Suppressor macrophage treated with lipopolysaccharide for 1 hour (primary cell): ENCODE data around the gene BUD31.
"Not testable (repeated sequence)": the region's sequence is repeated elsewhere in the genome, so short reads cannot be mapped to it uniquely, and the experiment has no call there.

Experiments
- DNase-seq, 3 donors: peaks; one replicate each; pipeline ENCODE4 v3.0.0-alpha.2; 2020 to 2022

The BUD31 gene

GRCh38 chr7:99399597-99399996, 9.2 kb upstream of the BUD31 start:
- DNase-seq = no peak

GRCh38 chr7:99402854-99403253, 5.9 kb upstream of the BUD31 start:
- no peak for DNase-seq

GRCh38 chr7:99403764-99404163, 5.0 kb upstream of the BUD31 start:
- no peak for DNase-seq

GRCh38 chr7:99404235-99404976, 4.4 kb upstream of the BUD31 start:
- DNase-seq = no peak

GRCh38 chr7:99404977-99405320, 3.8 kb upstream of the BUD31 start:
- DNase-seq = no peak

GRCh38 chr7:99406557-99406956, 2.2 kb upstream of the BUD31 start:
- no peak for DNase-seq

- peak; percentile 73 to 80 (median 74) for DNase-seq
Measured at GRCh38 chr7:99407872-99408378, 844 bp upstream of the BUD31 start.

- DNase-seq = peak in 1 of 3 donors; percentile 11
Measured at GRCh38 chr7:99409192-99409572, 413 bp downstream of the BUD31 start.

- DNase-seq = peak in 1 of 3 donors; percentile 6
Measured at GRCh38 chr7:99409806-99410205, 1.0 kb downstream of the BUD31 start.

GRCh38 chr7:99410635-99411034, 1.9 kb downstream of the BUD31 start:
- DNase-seq = no peak

GRCh38 chr7:99415513-99416127, 6.9 kb downstream of the BUD31 start:
- DNase-seq = peak; percentile 30 to 40 (median 35)

GRCh38 chr7:99418260-99418659, 9.5 kb downstream of the BUD31 start:
- DNase-seq = no peak

GRCh38 chr7:99419323-99420021, 10.7 kb downstream of the BUD31 start:
- DNase-seq = no peak

- no peak for DNase-seq
Measured at GRCh38 chr7:99420213-99420612, 11.4 kb downstream of the BUD31 start.

- DNase-seq = no peak
Measured at GRCh38 chr7:99420986-99421385, 12.2 kb downstream of the BUD31 start.

- DNase-seq = no peak
Measured at GRCh38 chr7:99422186-99422585, 13.4 kb downstream of the BUD31 start.

- no peak for DNase-seq
Measured at GRCh38 chr7:99422625-99423024, 13.9 kb downstream of the BUD31 start.

- no peak for DNase-seq
Measured at GRCh38 chr7:99424932-99425730, 16.4 kb downstream of the BUD31 start.

GRCh38 chr7:99428972-99429566, 20.3 kb downstream of the BUD31 start:
- DNase-seq = no peak

- no peak for DNase-seq
Measured at GRCh38 chr7:99429756-99430155, 21.0 kb downstream of the BUD31 start.

- DNase-seq = not testable (repeated sequence)
Measured at GRCh38 chr7:99431756-99432540, 23.2 kb downstream of the BUD31 start.

GRCh38 chr7:99433158-99433557, 24.4 kb downstream of the BUD31 start:
- DNase-seq = no peak
